HG03442 (cell line): Measurements from ENCODE around the gene PIP4P1.

Experiments
- ATAC-seq: cut with Tn5 transposase; IDR thresholded peaks from one replicate; pipeline ENCODE4 v1.9.1; 2021; ENCODE audit warnings: mild to moderate bottlenecking, moderate library complexity; ENCODE audit not compliant: unreplicated experiment

Gene PIP4P1

DNA sequence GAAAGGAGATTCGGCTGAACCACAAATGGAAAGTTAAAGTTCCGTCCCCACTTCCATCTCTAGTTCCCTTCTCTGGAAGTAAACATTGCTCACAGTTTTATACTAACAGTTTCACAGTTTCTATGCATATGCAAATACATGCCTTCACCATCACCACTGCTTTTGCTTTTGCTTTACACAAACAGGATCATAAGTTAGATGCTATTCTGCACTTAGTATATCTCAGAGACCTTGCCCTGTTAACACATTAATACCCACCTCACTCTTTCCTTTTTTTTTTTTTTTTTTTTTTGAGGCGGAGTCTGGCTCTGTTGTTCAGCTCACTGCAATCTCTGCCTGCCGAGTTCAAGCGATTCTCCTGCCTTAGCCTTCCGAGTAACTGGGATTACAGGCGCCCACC is 48.8 kb downstream of the PIP4P1 start:
- ATAC-seq: peak; percentile 48

DNA sequence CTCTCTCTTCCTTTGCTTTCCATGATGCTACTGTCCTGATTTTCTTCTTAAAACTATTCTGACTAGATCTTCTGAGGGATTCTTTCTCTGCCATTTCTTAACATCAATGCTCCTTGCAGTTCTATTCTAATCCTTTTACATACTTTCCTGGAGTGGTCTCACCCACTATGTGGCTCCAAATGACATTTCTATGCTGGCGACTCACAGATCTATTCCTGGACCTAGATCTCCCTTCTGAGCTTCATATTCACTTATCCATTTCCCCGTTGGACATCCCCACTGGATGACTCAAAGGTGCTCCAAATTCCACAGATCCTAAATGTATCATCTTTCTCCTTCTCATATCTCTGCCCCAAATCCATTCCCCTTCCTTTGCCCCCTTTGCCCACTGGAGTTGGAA is 52.0 kb downstream of the PIP4P1 start:
- ATAC-seq: no peak
